ENCODE results near the gene FYCO1. TPM values are rescaled to one million over a fixed set of nuclear protein-coding genes. Genes with fewer than 3 reads are reported as not detected.

Gene FYCO1
- total and polyA plus RNA-seq, 10 of the 15 experiments (the other 5 are each of a cell fraction or from before 2014, with no cell fraction given) = 1.5 to 8.4 (median 6.5) TPM

GRCh38 chr3:45915518-45916231 lies 79.9 kb downstream of the FYCO1 start (continued):
- TF ChIP-seq, protein P1, sequence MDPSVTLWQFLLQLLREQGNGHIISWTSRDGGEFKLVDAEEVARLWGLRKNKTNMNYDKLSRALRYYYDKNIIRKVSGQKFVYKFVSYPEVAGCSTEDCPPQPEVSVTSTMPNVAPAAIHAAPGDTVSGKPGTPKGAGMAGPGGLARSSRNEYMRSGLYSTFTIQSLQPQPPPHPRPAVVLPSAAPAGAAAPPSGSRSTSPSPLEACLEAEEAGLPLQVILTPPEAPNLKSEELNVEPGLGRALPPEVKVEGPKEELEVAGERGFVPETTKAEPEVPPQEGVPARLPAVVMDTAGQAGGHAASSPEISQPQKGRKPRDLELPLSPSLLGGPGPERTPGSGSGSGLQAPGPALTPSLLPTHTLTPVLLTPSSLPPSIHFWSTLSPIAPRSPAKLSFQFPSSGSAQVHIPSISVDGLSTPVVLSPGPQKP (IDR thresholded peaks at IDR 0.05; ENCODE audit: low read depth, low read length) = no peak
- peak; percentile 19; the same call in 1 of the 2 replicates for TF ChIP-seq SREBF1 (IDR thresholded peaks at IDR 0.05; ENCODE audit: low read length)

DNA sequence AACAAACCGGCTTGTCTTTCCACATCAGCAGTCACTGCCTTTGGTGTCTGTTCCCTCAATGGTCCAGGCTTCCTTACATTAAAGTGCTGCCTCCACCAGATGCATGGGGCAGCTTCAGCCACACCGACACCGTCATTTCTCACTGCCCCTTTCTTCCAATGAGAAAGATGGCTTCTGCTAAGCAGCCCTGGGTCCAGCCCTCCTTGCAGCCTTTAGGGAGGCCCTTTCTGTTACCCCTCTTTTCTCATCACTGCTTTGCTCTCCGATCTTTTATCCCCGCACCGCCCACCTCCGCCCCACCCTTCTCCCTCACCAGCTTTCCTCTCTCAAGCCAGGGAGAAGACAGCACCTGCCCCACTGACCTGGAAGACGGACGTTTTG lies 80.6 kb downstream of the FYCO1 start:
- Histone ChIP-seq H3K27ac (ENCODE audit: control insufficient read depth, insufficient read depth) (peak overlapping the region; percentile 74), H3K4me3 (peak overlapping the region; percentile 40; the same call in 1 of the 2 replicates), H3K4me2 (ENCODE audit: control insufficient read depth, insufficient read depth) (peak overlapping the region; percentile 45; the same call in 1 of the 2 replicates), H3K9me3 (replicated peaks; ENCODE audit: control insufficient read depth, insufficient read depth, low read length) (no peaks in the 10 kb centered on the region; the same call in 2 of the 3 replicates), H3K79me2 (ENCODE audit: control insufficient read depth, insufficient read depth, low read length) (no peaks in the 10 kb centered on the region), H3K36me3 (ENCODE audit: control insufficient read depth in 2 of 2, insufficient read depth in 2 of 2, low read length in 1 of 2) (no peaks in the 10 kb centered on the region), H3K9ac (ENCODE audit: control insufficient read depth, insufficient read depth, low read length) (peak overlapping the region; percentile 41; the same call in 1 of the 2 replicates), H3K27me3 (replicated peaks in 1 of 2; ENCODE audit: control insufficient read depth in 2 of 2, insufficient read depth in 2 of 2, low read length in 1 of 2) (no peaks in the 10 kb centered on the region; a peak in 1 of 4 replicates), H3K4me1 (ENCODE audit: control insufficient read depth, insufficient read depth, low read length) (peaks cover 29% of the 10 kb centered on the region), H2AFZ (ENCODE audit: control insufficient read depth, low read depth, low read length) (no peak overlapping the region), H4K20me1 (ENCODE audit: control insufficient read depth, insufficient read depth) (no peaks in the 10 kb centered on the region)
- in situ Hi-C loops (cut with MboI) (no loop called here), intact Hi-C loops (cut with micrococcal nuclease; ENCODE audit: unreplicated experiment) (loop anchor here (1.0 kb wide), 2 partner anchors 34 to 50 kb away; no protein-coding TSS in a partner anchor)
- RAD21 ChIA-PET (ENCODE audit: unreplicated experiment) = interaction anchor here (0.6 to 11.1 kb wide), 18 partner anchors 10 to 224 kb away, joined by 3 to 169 read pairs (median 5); partner anchors contain the start of genes CCR9 and LZTFL1
- ATAC-seq (peak; percentile 10), FAIRE-seq (no peak), DNase-seq (ENCODE audit: low read depth, low spot score) (no peak)
- BruUV-seq (replicated peaks) = no TSS peak
- 35% methylated on average over 6 of the region's 9 CpGs for WGBS (ENCODE audit: insufficient coverage, insufficient replicate concordance, low lambda C conversion rate, missing lambda C conversion rate)
- SMC1A ChIA-PET (ENCODE audit: uncharacterized antibody, unreplicated experiment) = interaction anchor here (0.6 to 2.8 kb wide), 19 partner anchors 9 to 455 kb away, joined by 3 to 18 read pairs (median 4); no protein-coding TSS in a partner anchor
- CTCF ChIA-PET = interaction anchor here (0.6 to 1.7 kb wide), 14 partner anchors 10 to 164 kb away, joined by 3 to 6 read pairs (median 4); partner anchors contain the start of gene CCR9
- POLR2A ChIA-PET = interaction anchor here (0.6 to 3.5 kb wide), 13 partner anchors 10 to 381 kb away, joined by 3 to 23 read pairs (median 6); no protein-coding TSS in a partner anchor
- no peak for TF ChIP-seq CBX3 (IDR thresholded peaks at IDR 0.05; ENCODE audit: borderline replicate concordance, low read depth)
- no peak for TF ChIP-seq EP300 (IDR thresholded peaks at IDR 0.05; ENCODE audit: borderline replicate concordance in 1 of 2, control insufficient read depth in 1 of 2, low read depth in 2 of 2, low read length in 2 of 2)
- TF ChIP-seq POLR2A (IDR thresholded peaks at IDR 0.05; ENCODE audit: low read depth, low read length) = peak; percentile 14; the same call in 1 of the 2 replicates
- TF ChIP-seq, protein P2, sequence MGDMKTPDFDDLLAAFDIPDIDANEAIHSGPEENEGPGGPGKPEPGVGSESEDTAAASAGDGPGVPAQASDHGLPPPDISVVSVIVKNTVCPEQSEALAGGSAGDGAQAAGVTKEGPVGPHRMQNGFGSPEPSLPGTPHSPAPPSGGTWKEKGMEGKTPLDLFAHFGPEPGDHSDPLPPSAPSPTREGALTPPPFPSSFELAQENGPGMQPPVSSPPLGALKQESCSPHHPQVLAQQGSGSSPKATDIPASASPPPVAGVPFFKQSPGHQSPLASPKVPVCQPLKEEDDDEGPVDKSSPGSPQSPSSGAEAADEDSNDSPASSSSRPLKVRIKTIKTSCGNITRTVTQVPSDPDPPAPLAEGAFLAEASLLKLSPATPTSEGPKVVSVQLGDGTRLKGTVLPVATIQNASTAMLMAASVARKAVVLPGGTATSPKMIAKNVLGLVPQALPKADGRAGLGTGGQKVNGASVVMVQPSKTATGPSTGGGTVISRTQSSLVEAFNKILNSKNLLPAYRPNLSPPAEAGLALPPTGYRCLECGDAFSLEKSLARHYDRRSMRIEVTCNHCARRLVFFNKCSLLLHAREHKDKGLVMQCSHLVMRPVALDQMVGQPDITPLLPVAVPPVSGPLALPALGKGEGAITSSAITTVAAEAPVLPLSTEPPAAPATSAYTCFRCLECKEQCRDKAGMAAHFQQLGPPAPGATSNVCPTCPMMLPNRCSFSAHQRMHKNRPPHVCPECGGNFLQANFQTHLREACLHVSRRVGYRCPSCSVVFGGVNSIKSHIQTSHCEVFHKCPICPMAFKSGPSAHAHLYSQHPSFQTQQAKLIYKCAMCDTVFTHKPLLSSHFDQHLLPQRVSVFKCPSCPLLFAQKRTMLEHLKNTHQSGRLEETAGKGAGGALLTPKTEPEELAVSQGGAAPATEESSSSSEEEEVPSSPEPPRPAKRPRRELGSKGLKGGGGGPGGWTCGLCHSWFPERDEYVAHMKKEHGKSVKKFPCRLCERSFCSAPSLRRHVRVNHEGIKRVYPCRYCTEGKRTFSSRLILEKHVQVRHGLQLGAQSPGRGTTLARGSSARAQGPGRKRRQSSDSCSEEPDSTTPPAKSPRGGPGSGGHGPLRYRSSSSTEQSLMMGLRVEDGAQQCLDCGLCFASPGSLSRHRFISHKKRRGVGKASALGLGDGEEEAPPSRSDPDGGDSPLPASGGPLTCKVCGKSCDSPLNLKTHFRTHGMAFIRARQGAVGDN (IDR thresholded peaks at IDR 0.05) = no peak
- 0 out of 2 replicates have a peak, but pooled peaks have one; percentile 10 for TF ChIP-seq LARP7 (IDR thresholded peaks at IDR 0.05)
- no peak for TF ChIP-seq STAT1 (conservative IDR thresholded peaks at IDR 0.05)
- TF ChIP-seq, protein P3, sequence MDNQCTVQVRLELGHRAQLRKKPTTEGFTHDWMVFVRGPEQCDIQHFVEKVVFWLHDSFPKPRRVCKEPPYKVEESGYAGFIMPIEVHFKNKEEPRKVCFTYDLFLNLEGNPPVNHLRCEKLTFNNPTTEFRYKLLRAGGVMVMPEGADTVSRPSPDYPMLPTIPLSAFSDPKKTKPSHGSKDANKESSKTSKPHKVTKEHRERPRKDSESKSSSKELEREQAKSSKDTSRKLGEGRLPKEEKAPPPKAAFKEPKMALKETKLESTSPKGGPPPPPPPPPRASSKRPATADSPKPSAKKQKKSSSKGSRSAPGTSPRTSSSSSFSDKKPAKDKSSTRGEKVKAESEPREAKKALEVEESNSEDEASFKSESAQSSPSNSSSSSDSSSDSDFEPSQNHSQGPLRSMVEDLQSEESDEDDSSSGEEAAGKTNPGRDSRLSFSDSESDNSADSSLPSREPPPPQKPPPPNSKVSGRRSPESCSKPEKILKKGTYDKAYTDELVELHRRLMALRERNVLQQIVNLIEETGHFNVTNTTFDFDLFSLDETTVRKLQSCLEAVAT (IDR thresholded peaks at IDR 0.05) = peak; percentile 93; the same call in 1 of the 2 replicates
- peak; percentile 59 for TF ChIP-seq YY1 (IDR thresholded peaks at IDR 0.05; ENCODE audit: low read depth, low read length)
- TF ChIP-seq, protein P4, sequence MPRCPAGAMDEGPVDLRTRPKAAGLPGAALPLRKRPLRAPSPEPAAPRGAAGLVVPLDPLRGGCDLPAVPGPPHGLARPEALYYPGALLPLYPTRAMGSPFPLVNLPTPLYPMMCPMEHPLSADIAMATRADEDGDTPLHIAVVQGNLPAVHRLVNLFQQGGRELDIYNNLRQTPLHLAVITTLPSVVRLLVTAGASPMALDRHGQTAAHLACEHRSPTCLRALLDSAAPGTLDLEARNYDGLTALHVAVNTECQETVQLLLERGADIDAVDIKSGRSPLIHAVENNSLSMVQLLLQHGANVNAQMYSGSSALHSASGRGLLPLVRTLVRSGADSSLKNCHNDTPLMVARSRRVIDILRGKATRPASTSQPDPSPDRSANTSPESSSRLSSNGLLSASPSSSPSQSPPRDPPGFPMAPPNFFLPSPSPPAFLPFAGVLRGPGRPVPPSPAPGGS (IDR thresholded peaks at IDR 0.05; ENCODE audit: borderline replicate concordance, insufficient read depth, low read depth, low read length, poor library complexity, severe bottlenecking) = peak; percentile 28
- 0 out of 2 replicates have a peak, but pooled peaks have one; percentile 26 for TF ChIP-seq TAF1 (IDR thresholded peaks at IDR 0.05; ENCODE audit: borderline replicate concordance, low read depth, low read length)

Data from GM12878 (cell line).